K562 (cell line): ENCODE data around the gene PPP4R4. TPM values are rescaled to one million over a fixed set of nuclear protein-coding genes. Genes with fewer than 3 reads are reported as not detected.

ENCODE experiments used
- ATAC-seq: fragments of 200-7000 bp; cut with Tn5 transposase; 3 replicates; pipeline ENCODE4 v1.9.1; 2020; ENCODE audit warnings: moderate library complexity
- BruUV-seq: library from RNA; stranded (reverse); fragments of 400-500 nt; replicated peaks from 2 replicates; lab custom pipeline; 2021; lab: Mats Ljungman, UMichigan
- CTCF ChIA-PET: fragments of 300-600 bp; formaldehyde crosslinking; extraction: SDS; loops from one replicate; lab custom pipeline; 2021; ENCODE audit warnings: low intra/inter-chr PET ratio; lab: Yijun Ruan, JAX
- POLR2A ChIA-PET: fragments of 300-600, 350-650 bp; sonication (Branson Sonifier 250); formaldehyde crosslinking; extraction: SDS; loops from one replicate; lab custom pipeline; 2021; ENCODE audit warnings: antibody characterized with exemption, inconsistent platforms; lab: Yijun Ruan, JAX
- DNase-seq, 4 experiments: peaks; one replicate each; pipeline versions ENCODE4 v3.0.0 to v3.0.0-alpha.2; 2011 to 2018; ENCODE audit warnings: low spot score in 3 of 4, mixed read lengths in 3 of 4; ENCODE audit errors: extremely low read depth in 1 of 4
- FAIRE-seq: peaks from 2 replicates; lab custom pipeline; 2011; peaks lifted over from hg19 to GRCh38; lab: Jason Lieb, UNC
- H2AFZ ChIP-seq: 2 replicates; pipeline ENCODE4 v1.6.0; 2011; ENCODE audit warnings: low read depth, low read length, control low read depth, inconsistent platforms
- H3K27ac ChIP-seq: fragments of 200-600 bp; 3 replicates; pipeline ENCODE4 v1.8.0; 2011; ENCODE audit warnings: low read depth, mild to moderate bottlenecking, control low read depth, inconsistent platforms, low read length, moderate library complexity, mixed read lengths; ENCODE audit errors: extremely low read depth
- H3K27me3 ChIP-seq, 2 experiments: fragments of 300-600 bp in 1 of 2; 2 replicates in 1 of 2; 3 replicates in 1 of 2; pipeline versions ENCODE4 v1.6.0 to v1.8.0; 2011; ENCODE audit warnings: inconsistent platforms in 2 of 2, low read length in 2 of 2, mild to moderate bottlenecking in 1 of 2, mixed read lengths in 1 of 2, moderate library complexity in 1 of 2; ENCODE audit not compliant: control insufficient read depth in 2 of 2, insufficient read depth in 2 of 2
- H3K36me3 ChIP-seq: fragments of 300-600 bp; 3 replicates; pipeline ENCODE4 v1.8.0; 2011; ENCODE audit warnings: mild to moderate bottlenecking, low read length, inconsistent platforms; ENCODE audit not compliant: control insufficient read depth, insufficient read depth
- H3K4me1 ChIP-seq, 2 experiments: fragments of 200-600 bp in 1 of 2; replicated peaks in 1 of 2; 2 replicates in 1 of 2; 3 replicates in 1 of 2; pipeline versions ENCODE4 v1.5.1 to v1.8.0; 2011; ENCODE audit warnings: inconsistent platforms in 2 of 2, low read length in 2 of 2, mild to moderate bottlenecking in 1 of 2, mixed read lengths in 1 of 2, moderate library complexity in 1 of 2; ENCODE audit not compliant: control insufficient read depth in 2 of 2, insufficient read depth in 2 of 2
- H3K4me2 ChIP-seq: 2 replicates; pipeline ENCODE4 v1.6.1; 2011; ENCODE audit warnings: low read length, control low read depth, inconsistent platforms, mixed read lengths; ENCODE audit not compliant: insufficient read depth
- H3K4me3 ChIP-seq: fragments of 200-600 bp; sonication (generic), shearing (Covaris generic); 2 replicates; pipeline ENCODE4 v1.5.1; 2016; ENCODE audit warnings: control low read depth, inconsistent platforms
- H3K79me2 ChIP-seq: fragments of 200-600 bp; 3 replicates; pipeline ENCODE4 v1.8.0; 2011; ENCODE audit warnings: low read length, inconsistent platforms; ENCODE audit not compliant: control insufficient read depth, insufficient read depth
- H3K9ac ChIP-seq, 2 experiments: 2 replicates each; pipeline versions ENCODE4 v1.6.0 to v1.6.1; 2011; ENCODE audit warnings: low read depth in 2 of 2, low read length in 2 of 2, control low read depth in 1 of 2, inconsistent platforms in 1 of 2, mild to moderate bottlenecking in 1 of 2, mixed read lengths in 1 of 2; ENCODE audit not compliant: insufficient read depth in 1 of 2
- H3K9me1 ChIP-seq: one replicate; pipeline ENCODE4 v1.6.0; 2011; ENCODE audit warnings: inconsistent platforms, mild to moderate bottlenecking, low read length, moderate library complexity; ENCODE audit not compliant: control insufficient read depth, insufficient read depth
- H3K9me3 ChIP-seq: replicated peaks from 2 replicates; pipeline ENCODE4 v1.5.1; 2011; ENCODE audit warnings: low read depth, low read length, inconsistent platforms; ENCODE audit not compliant: control insufficient read depth, insufficient read depth
- H4K20me1 ChIP-seq: replicated peaks from 2 replicates; pipeline ENCODE4 v1.6.1; 2011; ENCODE audit warnings: low read length, inconsistent platforms, mixed read lengths; ENCODE audit not compliant: control insufficient read depth, insufficient read depth
- ATF1 ChIP-seq, 2 experiments: fragments of 450-650 bp in 1 of 2; IDR thresholded peaks; 2 replicates each; pipeline ENCODE4 v1.6.1; 2016; ENCODE audit warnings: missing compliant biosample characterization in 1 of 2, missing genetic modification characterization in 1 of 2
- CREB1 ChIP-seq, 2 experiments: sonication (generic) in 1 of 2; formaldehyde crosslinking in 1 of 2; IDR thresholded peaks; 2 replicates each; pipeline versions ENCODE4 v1.6.1 to v1.8.0; 2012 to 2022; ENCODE audit warnings: inconsistent platforms in 1 of 2, mild to moderate bottlenecking in 1 of 2, missing genetic modification reagents in 1 of 2, moderate library complexity in 1 of 2
- ZNF436 ChIP-seq: fragments of 250-450, 450-650 bp; sonication (Bioruptor Pico); formaldehyde crosslinking; IDR thresholded peaks from 2 replicates; pipeline ENCODE4 v1.7.0; 2020; ENCODE audit warnings: mild to moderate bottlenecking
- WGBS: fragments of 100-300 bp; shearing (Covaris generic); methylation state at CpG from one replicate; pipeline ENCODE4 v1.1.6; 2016; ENCODE audit warnings: low coverage, mixed read lengths; ENCODE audit not compliant: insufficient coverage; ENCODE audit errors: missing lambda C conversion rate; 5-methylcytosine and 5-hydroxymethylcytosine counted together
- in situ Hi-C: fragments of 300-500 bp; cut with MboI; formaldehyde crosslinking; loops from 4 replicates; pipeline ENCODE4 v1.15.0; 2018; ENCODE audit warnings: inconsistent platforms, mixed read lengths
- intact Hi-C: fragments of 100-400 bp; cut with micrococcal nuclease; formaldehyde crosslinking; loops from 2 replicates; pipeline ENCODE4 v1.14.2; 2022
- polyA plus RNA-seq, 8 experiments: library from polyadenylated mRNA; depleted of rRNA in 4 of 8; stranded (reverse) in 5 of 8; unstranded in 3 of 8; fragments of >200 nt; fragmentation: Nextera tagmentation in 2 of 8; fragmentation: Illumina TruSeq in 1 of 8; extraction: Ambion mirVana in 2 of 8; extraction: Trizol in 1 of 8; gene quantifications; 2 replicates each; pipeline versions ENCODE4 v1.2.1 to v1.2.3, GENCODE V29; 2011 to 2014; ENCODE audit warnings: inconsistent platforms in 1 of 8, missing spikeins in 1 of 8
- total RNA-seq, 7 experiments: library from RNA; depleted of rRNA in 6 of 7; stranded (reverse); fragments of >200 nt in 6 of 7; fragmentation: Illumina TruSeq in 2 of 7; extraction: Trizol in 2 of 7; gene quantifications; 2 replicates each; pipeline versions ENCODE4 v1.2.1 to v1.2.3, GENCODE V29; 2011 to 2021; ENCODE audit warnings: low replicate concordance in 1 of 7
- TF ChIP-seq, protein P1 (sequence below): sonication (generic); formaldehyde crosslinking; IDR thresholded peaks from 2 replicates; pipeline ENCODE4 v1.8.0; 2023; ENCODE audit warnings: mild to moderate bottlenecking, missing genetic modification reagents
- TF ChIP-seq, protein P2 (sequence below): fragments of 450-650 bp; IDR thresholded peaks from 2 replicates; pipeline ENCODE4 v1.6.1; 2016; ENCODE audit warnings: missing biosample characterization, missing genetic modification characterization
- TF ChIP-seq, protein P3 (sequence below): fragments of 200-800 bp; sonication (Bioruptor generic); IDR thresholded peaks from 2 replicates; pipeline ENCODE4 v1.6.1; 2016; ENCODE audit warnings: missing genetic modification characterization, missing compliant biosample characterization

PPP4R4 gene
- total and polyA plus RNA-seq, 9 of the 15 experiments (the other 6 are each of a cell fraction or from before 2014, with no cell fraction given), result 0.11 to 0.26 TPM; not detected in 7

DNA sequence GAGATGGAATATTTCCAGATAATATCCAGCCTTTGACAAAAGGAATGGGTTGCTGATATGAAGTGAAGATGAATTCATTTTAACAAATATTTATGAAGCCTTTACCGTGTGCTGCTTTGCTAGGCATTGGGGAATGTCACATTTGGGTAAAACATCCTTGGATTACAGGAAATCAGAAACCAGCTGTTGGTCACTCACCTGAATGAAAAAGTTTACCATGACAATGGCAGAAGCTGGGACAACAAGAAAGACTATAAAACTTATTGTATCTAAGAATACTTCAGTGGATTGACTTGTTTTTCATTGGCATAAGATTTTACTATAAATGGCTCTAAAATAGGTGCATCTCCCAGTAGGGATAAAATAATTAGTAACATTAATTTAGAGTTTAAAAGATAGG is 19.7 kb downstream of the PPP4R4 start:
- TF ChIP-seq, protein P1, sequence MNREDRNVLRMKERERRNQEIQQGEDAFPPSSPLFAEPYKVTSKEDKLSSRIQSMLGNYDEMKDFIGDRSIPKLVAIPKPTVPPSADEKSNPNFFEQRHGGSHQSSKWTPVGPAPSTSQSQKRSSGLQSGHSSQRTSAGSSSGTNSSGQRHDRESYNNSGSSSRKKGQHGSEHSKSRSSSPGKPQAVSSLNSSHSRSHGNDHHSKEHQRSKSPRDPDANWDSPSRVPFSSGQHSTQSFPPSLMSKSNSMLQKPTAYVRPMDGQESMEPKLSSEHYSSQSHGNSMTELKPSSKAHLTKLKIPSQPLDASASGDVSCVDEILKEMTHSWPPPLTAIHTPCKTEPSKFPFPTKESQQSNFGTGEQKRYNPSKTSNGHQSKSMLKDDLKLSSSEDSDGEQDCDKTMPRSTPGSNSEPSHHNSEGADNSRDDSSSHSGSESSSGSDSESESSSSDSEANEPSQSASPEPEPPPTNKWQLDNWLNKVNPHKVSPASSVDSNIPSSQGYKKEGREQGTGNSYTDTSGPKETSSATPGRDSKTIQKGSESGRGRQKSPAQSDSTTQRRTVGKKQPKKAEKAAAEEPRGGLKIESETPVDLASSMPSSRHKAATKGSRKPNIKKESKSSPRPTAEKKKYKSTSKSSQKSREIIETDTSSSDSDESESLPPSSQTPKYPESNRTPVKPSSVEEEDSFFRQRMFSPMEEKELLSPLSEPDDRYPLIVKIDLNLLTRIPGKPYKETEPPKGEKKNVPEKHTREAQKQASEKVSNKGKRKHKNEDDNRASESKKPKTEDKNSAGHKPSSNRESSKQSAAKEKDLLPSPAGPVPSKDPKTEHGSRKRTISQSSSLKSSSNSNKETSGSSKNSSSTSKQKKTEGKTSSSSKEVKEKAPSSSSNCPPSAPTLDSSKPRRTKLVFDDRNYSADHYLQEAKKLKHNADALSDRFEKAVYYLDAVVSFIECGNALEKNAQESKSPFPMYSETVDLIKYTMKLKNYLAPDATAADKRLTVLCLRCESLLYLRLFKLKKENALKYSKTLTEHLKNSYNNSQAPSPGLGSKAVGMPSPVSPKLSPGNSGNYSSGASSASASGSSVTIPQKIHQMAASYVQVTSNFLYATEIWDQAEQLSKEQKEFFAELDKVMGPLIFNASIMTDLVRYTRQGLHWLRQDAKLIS, result no peak
- TF ChIP-seq ZNF436 (CRISPR knock-in tag) (no peak), CREB1 (IDR thresholded peaks at IDR 0.05) (no peak), CREB1 (CRISPR knock-in tag; IDR thresholded peaks at IDR 0.05) (no peak), ATF1 (CRISPR knock-in tag; IDR thresholded peaks at IDR 0.05) (no peak), ATF1 (tag; IDR thresholded peaks at IDR 0.05) (no peak)
- TF ChIP-seq, protein P2, sequence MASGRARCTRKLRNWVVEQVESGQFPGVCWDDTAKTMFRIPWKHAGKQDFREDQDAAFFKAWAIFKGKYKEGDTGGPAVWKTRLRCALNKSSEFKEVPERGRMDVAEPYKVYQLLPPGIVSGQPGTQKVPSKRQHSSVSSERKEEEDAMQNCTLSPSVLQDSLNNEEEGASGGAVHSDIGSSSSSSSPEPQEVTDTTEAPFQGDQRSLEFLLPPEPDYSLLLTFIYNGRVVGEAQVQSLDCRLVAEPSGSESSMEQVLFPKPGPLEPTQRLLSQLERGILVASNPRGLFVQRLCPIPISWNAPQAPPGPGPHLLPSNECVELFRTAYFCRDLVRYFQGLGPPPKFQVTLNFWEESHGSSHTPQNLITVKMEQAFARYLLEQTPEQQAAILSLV (tag), result no peak
- TF ChIP-seq, protein P3, sequence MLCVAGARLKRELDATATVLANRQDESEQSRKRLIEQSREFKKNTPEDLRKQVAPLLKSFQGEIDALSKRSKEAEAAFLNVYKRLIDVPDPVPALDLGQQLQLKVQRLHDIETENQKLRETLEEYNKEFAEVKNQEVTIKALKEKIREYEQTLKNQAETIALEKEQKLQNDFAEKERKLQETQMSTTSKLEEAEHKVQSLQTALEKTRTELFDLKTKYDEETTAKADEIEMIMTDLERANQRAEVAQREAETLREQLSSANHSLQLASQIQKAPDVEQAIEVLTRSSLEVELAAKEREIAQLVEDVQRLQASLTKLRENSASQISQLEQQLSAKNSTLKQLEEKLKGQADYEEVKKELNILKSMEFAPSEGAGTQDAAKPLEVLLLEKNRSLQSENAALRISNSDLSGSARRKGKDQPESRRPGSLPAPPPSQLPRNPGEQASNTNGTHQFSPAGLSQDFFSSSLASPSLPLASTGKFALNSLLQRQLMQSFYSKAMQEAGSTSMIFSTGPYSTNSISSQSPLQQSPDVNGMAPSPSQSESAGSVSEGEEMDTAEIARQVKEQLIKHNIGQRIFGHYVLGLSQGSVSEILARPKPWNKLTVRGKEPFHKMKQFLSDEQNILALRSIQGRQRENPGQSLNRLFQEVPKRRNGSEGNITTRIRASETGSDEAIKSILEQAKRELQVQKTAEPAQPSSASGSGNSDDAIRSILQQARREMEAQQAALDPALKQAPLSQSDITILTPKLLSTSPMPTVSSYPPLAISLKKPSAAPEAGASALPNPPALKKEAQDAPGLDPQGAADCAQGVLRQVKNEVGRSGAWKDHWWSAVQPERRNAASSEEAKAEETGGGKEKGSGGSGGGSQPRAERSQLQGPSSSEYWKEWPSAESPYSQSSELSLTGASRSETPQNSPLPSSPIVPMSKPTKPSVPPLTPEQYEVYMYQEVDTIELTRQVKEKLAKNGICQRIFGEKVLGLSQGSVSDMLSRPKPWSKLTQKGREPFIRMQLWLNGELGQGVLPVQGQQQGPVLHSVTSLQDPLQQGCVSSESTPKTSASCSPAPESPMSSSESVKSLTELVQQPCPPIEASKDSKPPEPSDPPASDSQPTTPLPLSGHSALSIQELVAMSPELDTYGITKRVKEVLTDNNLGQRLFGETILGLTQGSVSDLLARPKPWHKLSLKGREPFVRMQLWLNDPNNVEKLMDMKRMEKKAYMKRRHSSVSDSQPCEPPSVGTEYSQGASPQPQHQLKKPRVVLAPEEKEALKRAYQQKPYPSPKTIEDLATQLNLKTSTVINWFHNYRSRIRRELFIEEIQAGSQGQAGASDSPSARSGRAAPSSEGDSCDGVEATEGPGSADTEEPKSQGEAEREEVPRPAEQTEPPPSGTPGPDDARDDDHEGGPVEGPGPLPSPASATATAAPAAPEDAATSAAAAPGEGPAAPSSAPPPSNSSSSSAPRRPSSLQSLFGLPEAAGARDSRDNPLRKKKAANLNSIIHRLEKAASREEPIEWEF (CRISPR knock-in tag), result no peak
- intact Hi-C loops (no loop called here), in situ Hi-C loops (loop anchor here (25.0 kb wide), 1 partner anchor 531 kb away; no protein-coding TSS in a partner anchor)
- POLR2A ChIA-PET, result no interaction called here
- no peaks in the 10 kb centered on the region for H4K20me1 ChIP-seq
- no peaks in the 10 kb centered on the region for H3K9me3 ChIP-seq
- H3K9ac ChIP-seq, result no peak overlapping the region
- no peaks in the 10 kb centered on the region for H3K9me1 ChIP-seq
- DNase-seq (no peak), ATAC-seq (no peak), FAIRE-seq (no peak)
- H3K27me3 ChIP-seq, result no peaks in the 10 kb centered on the region
- WGBS, result 0% methylated on average over 1 of the region's 1 CpG
- no TSS peak for BruUV-seq
- no peaks in the 10 kb centered on the region for H3K4me1 ChIP-seq
- no peaks in the 10 kb centered on the region for H3K79me2 ChIP-seq
- CTCF ChIA-PET, result no interaction called here
- no peak overlapping the region for H3K4me2 ChIP-seq
- H3K4me3 ChIP-seq, result no peak overlapping the region
- no peak overlapping the region for H3K27ac ChIP-seq
- no peak overlapping the region for H2AFZ ChIP-seq
- no peaks in the 10 kb centered on the region for H3K36me3 ChIP-seq
